OCI-LY7 (cell line): ENCODE measurements around the gene NEO1. TPM values are rescaled to one million over a fixed set of nuclear protein-coding genes. Genes with fewer than 3 reads are reported as not detected.
A peak's percentile ranks its signal among the peaks of the same experiment; 100 is the strongest.

Source experiments
- BruUV-seq: library from RNA; stranded (reverse); fragments of 400-500 nt; replicated peaks from 2 replicates; lab custom pipeline; 2021; lab: Mats Ljungman, UMichigan
- CTCF ChIA-PET: fragments of 300-600 bp; sonication (Branson Sonifier 250); formaldehyde crosslinking; loops from one replicate; lab custom pipeline; 2022; ENCODE audit warnings: antibody characterized with exemption; ENCODE audit not compliant: unreplicated experiment; lab: Charles Lee
- POLR2A ChIA-PET: fragments of 300-600 bp; sonication (Branson Sonifier 250); formaldehyde crosslinking; loops from one replicate; lab custom pipeline; 2022; ENCODE audit warnings: antibody characterized with exemption; lab: Charles Lee
- DNase-seq: peaks from one replicate; pipeline ENCODE4 v3.0.0-alpha.2; 2015; ENCODE audit warnings: low spot score
- H2AFZ ChIP-seq: fragments of 200-600 bp; sonication (generic), shearing (Covaris generic); 2 replicates; pipeline ENCODE4 v1.6.1; 2014; ENCODE audit warnings: mild to moderate bottlenecking, antibody characterized with exemption, low read length, moderate library complexity
- H3K27ac ChIP-seq: fragments of 200-600 bp; sonication (generic); 2 replicates; pipeline ENCODE4 v1.5.1; 2014; ENCODE audit warnings: mixed run types, low read depth, mild to moderate bottlenecking, moderate library complexity, low read length, inconsistent platforms; ENCODE audit not compliant: poor library complexity, severe bottlenecking
- H3K36me3 ChIP-seq: fragments of 200-600 bp; sonication (generic); 2 replicates; pipeline ENCODE4 v1.6.1; 2014; ENCODE audit warnings: mild to moderate bottlenecking, antibody characterized with exemption, low read length, moderate library complexity, mixed read lengths; ENCODE audit not compliant: insufficient read depth
- H3K4me1 ChIP-seq: fragments of 200-600 bp; sonication (generic); 2 replicates; pipeline ENCODE4 v1.5.1; 2014; ENCODE audit warnings: mild to moderate bottlenecking, low read length; ENCODE audit not compliant: insufficient read depth, poor library complexity, severe bottlenecking
- H3K4me2 ChIP-seq: fragments of 200-600 bp; sonication (generic); 2 replicates; pipeline ENCODE4 v1.6.1; 2014; ENCODE audit warnings: mild to moderate bottlenecking, low read length
- H3K4me3 ChIP-seq: fragments of 200-600 bp; sonication (generic); 2 replicates; pipeline ENCODE4 v1.5.1; 2014; ENCODE audit warnings: mild to moderate bottlenecking, low read depth, low read length; ENCODE audit not compliant: poor library complexity, severe bottlenecking
- H3K79me2 ChIP-seq: fragments of 200-600 bp; sonication (generic); 2 replicates; pipeline ENCODE4 v1.6.1; 2016; ENCODE audit warnings: low read depth, mild to moderate bottlenecking, low read length, moderate library complexity, mixed read lengths; ENCODE audit not compliant: insufficient read depth
- H3K9me2 ChIP-seq: fragments of 200-600 bp; sonication (generic); 2 replicates; pipeline ENCODE4 v1.6.1; 2016; ENCODE audit warnings: mild to moderate bottlenecking, low read length, mixed read lengths; ENCODE audit not compliant: insufficient read depth
- H3K9me3 ChIP-seq: fragments of 200-600 bp; sonication (generic); 2 replicates; pipeline ENCODE4 v1.6.1; 2014; ENCODE audit warnings: mild to moderate bottlenecking, mixed run types, low read length, mixed read lengths
- H4K20me1 ChIP-seq: fragments of 200-600 bp; sonication (generic); 2 replicates; pipeline ENCODE4 v1.6.1; 2014; ENCODE audit warnings: mild to moderate bottlenecking, antibody characterized with exemption, low read length, moderate library complexity, mixed read lengths; ENCODE audit not compliant: insufficient read depth
- EZH2phosphoT487 ChIP-seq: fragments of 200-600 bp; sonication (generic); IDR thresholded peaks from 2 replicates; pipeline ENCODE4 v1.6.1; 2018; ENCODE audit warnings: low read depth, borderline replicate concordance, mild to moderate bottlenecking, mixed run types, antibody characterized with exemption, low read length, moderate library complexity, mixed read lengths
- intact Hi-C: fragments of 100-400 bp; cut with micrococcal nuclease; formaldehyde crosslinking; loops from one replicate; pipeline ENCODE4 v1.10.0; 2022; ENCODE audit not compliant: unreplicated experiment
- total RNA-seq, 2 experiments: library from RNA; depleted of rRNA in 1 of 2; stranded (reverse); fragments of >200 nt in 1 of 2; shearing (Covaris generic) in 1 of 2; gene quantifications; 2 replicates each; pipeline ENCODE4 v1.2.3, GENCODE V29; 2014 to 2022
- TF ChIP-seq, protein P1 (sequence below): fragments of 200-600 bp; sonication (generic); conservative IDR thresholded peaks from 2 replicates; pipeline ENCODE4 v1.5.1; 2014; ENCODE audit warnings: mild to moderate bottlenecking, antibody characterized with exemption, low read length, moderate library complexity, mixed read lengths

The NEO1 gene
- total RNA-seq, 2 experiments from 2014 or later: 3.0 TPM

DNA sequence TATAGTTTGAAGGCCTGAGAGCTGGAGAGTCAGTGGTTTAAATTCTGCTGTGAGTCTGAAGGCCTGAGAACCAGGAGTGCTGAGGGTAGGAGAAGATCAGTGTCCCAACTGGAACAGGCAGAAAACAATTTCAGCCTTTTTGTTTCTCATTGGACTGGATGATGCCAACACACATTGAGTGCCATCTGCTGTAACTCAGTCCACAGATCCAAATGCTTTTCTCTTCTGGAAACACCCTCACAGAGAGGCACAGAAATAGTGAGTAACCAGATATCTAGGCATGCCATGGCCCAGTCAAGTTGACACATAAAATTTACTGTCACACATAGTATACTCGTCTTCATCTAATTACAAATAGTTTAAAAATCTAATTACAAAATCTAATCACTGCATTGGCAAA is 100.8 kb downstream of the NEO1 start:
- POLR2A ChIA-PET: no interaction called here
- Histone ChIP-seq H3K4me3 (no peak overlapping the region), H3K9me2 (no peaks in the 10 kb centered on the region), H3K27ac (no peak overlapping the region), H4K20me1 (no peaks in the 10 kb centered on the region), H3K9me3 (peaks cover 9% of the 10 kb centered on the region; the same call in 1 of the 2 replicates), H3K4me2 (no peak overlapping the region), H2AFZ (no peak overlapping the region), H3K79me2 (no peaks in the 10 kb centered on the region), H3K4me1 (no peaks in the 10 kb centered on the region), H3K36me3 (no peaks in the 10 kb centered on the region)
- no peak for DNase-seq
- intact Hi-C loops: no loop called here
- BruUV-seq: no TSS peak
- TF ChIP-seq, protein P1, sequence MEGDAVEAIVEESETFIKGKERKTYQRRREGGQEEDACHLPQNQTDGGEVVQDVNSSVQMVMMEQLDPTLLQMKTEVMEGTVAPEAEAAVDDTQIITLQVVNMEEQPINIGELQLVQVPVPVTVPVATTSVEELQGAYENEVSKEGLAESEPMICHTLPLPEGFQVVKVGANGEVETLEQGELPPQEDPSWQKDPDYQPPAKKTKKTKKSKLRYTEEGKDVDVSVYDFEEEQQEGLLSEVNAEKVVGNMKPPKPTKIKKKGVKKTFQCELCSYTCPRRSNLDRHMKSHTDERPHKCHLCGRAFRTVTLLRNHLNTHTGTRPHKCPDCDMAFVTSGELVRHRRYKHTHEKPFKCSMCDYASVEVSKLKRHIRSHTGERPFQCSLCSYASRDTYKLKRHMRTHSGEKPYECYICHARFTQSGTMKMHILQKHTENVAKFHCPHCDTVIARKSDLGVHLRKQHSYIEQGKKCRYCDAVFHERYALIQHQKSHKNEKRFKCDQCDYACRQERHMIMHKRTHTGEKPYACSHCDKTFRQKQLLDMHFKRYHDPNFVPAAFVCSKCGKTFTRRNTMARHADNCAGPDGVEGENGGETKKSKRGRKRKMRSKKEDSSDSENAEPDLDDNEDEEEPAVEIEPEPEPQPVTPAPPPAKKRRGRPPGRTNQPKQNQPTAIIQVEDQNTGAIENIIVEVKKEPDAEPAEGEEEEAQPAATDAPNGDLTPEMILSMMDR: no peak
- TF ChIP-seq EZH2phosphoT487: no peak
- CTCF ChIA-PET: no interaction called here

DNA sequence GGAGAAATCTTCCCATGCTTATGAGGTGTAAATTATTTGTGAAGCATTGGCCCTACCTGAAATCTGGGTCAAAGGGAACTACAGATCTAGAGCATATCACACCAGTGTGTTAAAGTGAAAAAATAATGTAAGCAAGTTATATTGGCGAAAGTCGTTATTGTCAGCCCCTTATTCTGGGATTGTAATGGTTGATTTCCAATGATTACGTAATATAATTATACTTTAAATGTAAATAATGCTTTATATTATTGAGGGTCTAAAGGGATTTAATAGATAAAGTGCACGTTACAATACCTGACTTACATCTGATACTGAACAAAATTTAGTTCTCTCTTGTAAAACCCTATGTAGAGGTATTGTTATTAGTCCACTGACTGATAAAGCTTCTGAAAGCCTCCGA is 101.2 kb downstream of the NEO1 start:
- DNase-seq: no peak
- H3K4me2 ChIP-seq: no peak overlapping the region
- H3K27ac ChIP-seq: no peak overlapping the region
- H3K4me1 ChIP-seq: no peaks in the 10 kb centered on the region
- no peak overlapping the region for H3K4me3 ChIP-seq
- H3K9me2 ChIP-seq: no peaks in the 10 kb centered on the region
- TF ChIP-seq, protein P1: no peak
- no peak for TF ChIP-seq EZH2phosphoT487
- peaks cover 9% of the 10 kb centered on the region; the same call in 1 of the 2 replicates for H3K9me3 ChIP-seq
- intact Hi-C loops: no loop called here
- H3K79me2 ChIP-seq: no peaks in the 10 kb centered on the region
- CTCF ChIA-PET: no interaction called here
- no TSS peak for BruUV-seq
- no peaks in the 10 kb centered on the region for H4K20me1 ChIP-seq
- H2AFZ ChIP-seq: no peak overlapping the region
- POLR2A ChIA-PET: no interaction called here
- H3K36me3 ChIP-seq: no peaks in the 10 kb centered on the region

DNA sequence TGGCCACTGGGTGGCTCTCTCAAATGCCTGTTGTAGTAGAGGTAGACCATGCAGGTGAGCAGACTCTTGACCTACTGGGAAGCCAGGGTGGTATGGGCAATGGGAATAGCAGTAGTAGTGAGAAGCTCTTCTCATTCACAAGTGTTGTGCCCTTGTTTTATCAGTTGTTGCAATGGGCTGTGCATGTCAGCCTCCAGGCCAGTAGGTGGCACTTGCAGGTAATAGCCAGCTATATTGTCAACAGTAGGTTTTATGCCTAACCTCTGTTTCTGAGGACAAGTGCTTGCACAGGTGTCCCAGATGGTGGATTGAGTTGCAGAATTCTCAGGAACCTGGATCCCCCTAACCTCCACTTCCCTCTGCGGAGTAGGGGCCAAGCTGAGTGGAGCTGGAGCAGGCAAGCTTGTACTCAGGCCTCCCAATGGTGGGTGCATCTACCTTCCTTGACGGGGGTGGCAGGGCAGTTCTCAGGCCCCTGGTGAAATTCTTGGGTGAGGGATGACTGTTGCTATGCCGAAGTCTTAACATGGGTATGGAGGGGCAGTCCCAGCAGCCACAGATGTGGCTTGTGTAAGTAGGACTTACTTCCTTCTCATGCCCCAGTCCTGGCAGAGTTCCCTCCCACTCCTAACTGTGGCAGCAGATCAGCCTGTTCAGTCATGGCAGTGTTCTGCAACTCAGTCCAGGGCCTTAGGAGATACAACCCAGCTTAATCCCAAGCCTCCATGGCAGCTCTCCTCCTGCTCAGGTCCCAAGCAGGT is 104.3 kb downstream of the NEO1 start:
- Histone ChIP-seq H3K4me1 (no peaks in the 10 kb centered on the region), H3K36me3 (no peaks in the 10 kb centered on the region), H3K9me3 (peaks cover 9% of the 10 kb centered on the region; the same call in 1 of the 2 replicates), H3K9me2 (no peaks in the 10 kb centered on the region), H3K4me2 (no peak overlapping the region), H3K4me3 (no peak overlapping the region), H3K27ac (no peak overlapping the region), H2AFZ (no peak overlapping the region), H4K20me1 (no peaks in the 10 kb centered on the region), H3K79me2 (no peaks in the 10 kb centered on the region)
- intact Hi-C loops: no loop called here
- no peak for DNase-seq
- no TSS peak for BruUV-seq
- POLR2A ChIA-PET: no interaction called here
- CTCF ChIA-PET: no interaction called here
- TF ChIP-seq, protein P1: peak; percentile 59
- no peak for TF ChIP-seq EZH2phosphoT487
